ENCODE data around the gene RBM14. TPM values are rescaled to one million over a fixed set of nuclear protein-coding genes. Genes with fewer than 3 reads are reported as not detected.

Gene RBM14
- total RNA-seq, 4 donors from 2014 or later, result 31.8 to 76.9 (median 62.9) TPM

GRCh38 chr11:66652651-66653050 is 36.2 kb downstream of the RBM14 start:
- TF ChIP-seq POLR2A (IDR thresholded peaks at IDR 0.05), result no peak
- TF ChIP-seq CTCF (IDR thresholded peaks at IDR 0.05), result no peak
- intact Hi-C loops (cut with DNase I), result no loop called here
- 92 to 94% methylated on average over 7 of the region's 7 CpGs for WGBS, 2 donors
- Histone ChIP-seq H3K27ac (no peak overlapping the region), H3K4me3 (replicated peaks in 1 of 3) (no peak overlapping the region), H3K9me3 (no peaks in the 10 kb centered on the region), H3K36me3 (peaks cover 8 to 16% of the 10 kb centered on the region in 2 donors), H3K27me3 (no peaks in the 10 kb centered on the region), H3K4me1 (no peaks in the 10 kb centered on the region)
- DNase-seq, result no peak

- no peak for TF ChIP-seq CTCF (IDR thresholded peaks at IDR 0.05)
- no peak for TF ChIP-seq POLR2A (IDR thresholded peaks at IDR 0.05)
- H3K27ac ChIP-seq, result no peak overlapping the region
- H3K4me3 ChIP-seq (replicated peaks in 1 of 3), result no peak overlapping the region
- 93% methylated on average over 6 of the region's 6 CpGs for WGBS, 2 donors
- H3K27me3 ChIP-seq, result no peaks in the 10 kb centered on the region
- no peaks in the 10 kb centered on the region for H3K4me1 ChIP-seq
- no peak for DNase-seq
- intact Hi-C loops (cut with DNase I), result no loop called here
- H3K36me3 ChIP-seq, result peaks cover 8 to 18% of the 10 kb centered on the region in 2 donors
- H3K9me3 ChIP-seq, result no peaks in the 10 kb centered on the region
Observed at GRCh38 chr11:66653123-66653522, 36.7 kb downstream of the RBM14 start.

- H3K36me3 ChIP-seq, result peaks cover 8 to 15% of the 10 kb centered on the region in 2 donors
- intact Hi-C loops (cut with DNase I), result no loop called here
Observed at GRCh38 chr11:66659763-66660162, 43.3 kb downstream of the RBM14 start.

GRCh38 chr11:66663741-66664296 is 47.4 kb downstream of the RBM14 start:
- Histone ChIP-seq H3K27me3 (no peaks in the 10 kb centered on the region), H3K4me3 (replicated peaks in 1 of 3) (no peak overlapping the region), H3K27ac (no peak overlapping the region), H3K36me3 (peaks cover 0 to 12% of the 10 kb centered on the region in 2 donors), H3K9me3 (no peaks in the 10 kb centered on the region), H3K4me1 (no peaks in the 10 kb centered on the region)
- 92 to 96% methylated on average over 1 of the region's 1 CpG for WGBS, 2 donors
- no peak for DNase-seq
- intact Hi-C loops (cut with DNase I), result no loop called here
- TF ChIP-seq POLR2A (IDR thresholded peaks at IDR 0.05), result no peak
- no peak for TF ChIP-seq CTCF (IDR thresholded peaks at IDR 0.05)

More at GRCh38 chr11:66659763-66660162, 43.3 kb downstream of the RBM14 start:
- whole genome bisulfite sequencing, 2 donors, result 81 to 82% methylated on average over 2 of the region's 2 CpGs
- no peaks in the 10 kb centered on the region for H3K27me3 ChIP-seq
- H3K27ac ChIP-seq, result no peak overlapping the region
- no peak for DNase-seq
- no peak overlapping the region for H3K4me3 ChIP-seq (replicated peaks in 1 of 3)
- TF ChIP-seq POLR2A (IDR thresholded peaks at IDR 0.05) (no peak), CTCF (IDR thresholded peaks at IDR 0.05) (no peak)
- no peaks in the 10 kb centered on the region for H3K9me3 ChIP-seq
- no peaks in the 10 kb centered on the region for H3K4me1 ChIP-seq

- no peaks in the 10 kb centered on the region for H3K27me3 ChIP-seq
- 92 to 94% methylated on average over 11 of the region's 11 CpGs for WGBS, 2 donors
- peaks cover 0 to 12% of the 10 kb centered on the region in 2 donors for H3K36me3 ChIP-seq
- no peak overlapping the region for H3K4me3 ChIP-seq (replicated peaks in 1 of 3)
- TF ChIP-seq CTCF (IDR thresholded peaks at IDR 0.05), result no peak
- no peak for TF ChIP-seq POLR2A (IDR thresholded peaks at IDR 0.05)
- H3K27ac ChIP-seq, result no peak overlapping the region
- H3K4me1 ChIP-seq, result no peaks in the 10 kb centered on the region
- H3K9me3 ChIP-seq, result no peaks in the 10 kb centered on the region
- DNase-seq, result no peak
- intact Hi-C loops (cut with DNase I), result no loop called here
Observed at GRCh38 chr11:66665369-66665768, 48.9 kb downstream of the RBM14 start.
